HepG2 (cell line): Measurements from ENCODE around the gene FAM114A1. TPM values are rescaled to one million over a fixed set of nuclear protein-coding genes. Genes with fewer than 3 reads are reported as not detected.

Source experiments
- FOXA3 ChIP-seq: IDR thresholded peaks from 2 replicates; pipeline ENCODE4 v1.6.1; 2016; ENCODE audit warnings: missing genetic modification reagents, missing compliant biosample characterization
- HNF4G ChIP-seq, 2 experiments: sonication (generic) in 1 of 2; formaldehyde crosslinking in 1 of 2; IDR thresholded peaks; 2 replicates each; pipeline versions ENCODE4 v1.4.0 to v1.6.1; 2011 to 2020; ENCODE audit warnings: borderline replicate concordance in 2 of 2, low read depth in 2 of 2, mild to moderate bottlenecking in 2 of 2, low read length in 1 of 2, missing genetic modification reagents in 1 of 2, moderate library complexity in 1 of 2
- MLX ChIP-seq: IDR thresholded peaks from 2 replicates; pipeline ENCODE4 v1.6.1; 2016
- NFATC3 ChIP-seq: sonication (generic); formaldehyde crosslinking; IDR thresholded peaks from 2 replicates; pipeline ENCODE4 v1.5.1; 2020; ENCODE audit warnings: mild to moderate bottlenecking, missing genetic modification reagents
- ZNF512B ChIP-seq: sonication (generic); formaldehyde crosslinking; IDR thresholded peaks from 2 replicates; pipeline ENCODE4 v1.5.1; 2020; ENCODE audit warnings: missing genetic modification reagents, mild to moderate bottlenecking, borderline replicate concordance
- ZXDC ChIP-seq: sonication (generic); formaldehyde crosslinking; IDR thresholded peaks from 2 replicates; pipeline ENCODE4 v1.5.0; 2020; ENCODE audit warnings: mild to moderate bottlenecking, missing genetic modification reagents
- polyA plus RNA-seq, 8 experiments: library from polyadenylated mRNA; depleted of rRNA in 3 of 8; stranded (reverse) in 7 of 8; unstranded in 1 of 8; fragments of >200 nt; fragmentation: Illumina TruSeq in 4 of 8; extraction: Trizol in 4 of 8; gene quantifications; 2 replicates each; pipeline versions ENCODE4 v1.2.1 to v1.2.3, GENCODE V29; 2011 to 2016; ENCODE audit warnings: low read depth in 4 of 8, missing spikeins in 1 of 8, mixed read lengths in 1 of 8; ENCODE audit not compliant: insufficient read depth in 1 of 8
- total RNA-seq, 5 experiments: library from RNA; depleted of rRNA; stranded (reverse); fragments of >200 nt; fragmentation: Illumina TruSeq; extraction: Trizol; gene quantifications; 2 replicates each; pipeline ENCODE4 v1.2.3, GENCODE V29; 2016; ENCODE audit warnings: low read depth in 1 of 5
- TF ChIP-seq, protein P1 (sequence below): sonication (generic); formaldehyde crosslinking; conservative IDR thresholded peaks from 2 replicates; pipeline ENCODE4 v1.8.0; 2022; ENCODE audit warnings: low read depth, missing genetic modification reagents

The FAM114A1 gene
- total and polyA plus RNA-seq, 2 of the 13 experiments (the other 11 are each of a cell fraction or from before 2014, with no cell fraction given): 61.0 to 76.9 TPM

DNA sequence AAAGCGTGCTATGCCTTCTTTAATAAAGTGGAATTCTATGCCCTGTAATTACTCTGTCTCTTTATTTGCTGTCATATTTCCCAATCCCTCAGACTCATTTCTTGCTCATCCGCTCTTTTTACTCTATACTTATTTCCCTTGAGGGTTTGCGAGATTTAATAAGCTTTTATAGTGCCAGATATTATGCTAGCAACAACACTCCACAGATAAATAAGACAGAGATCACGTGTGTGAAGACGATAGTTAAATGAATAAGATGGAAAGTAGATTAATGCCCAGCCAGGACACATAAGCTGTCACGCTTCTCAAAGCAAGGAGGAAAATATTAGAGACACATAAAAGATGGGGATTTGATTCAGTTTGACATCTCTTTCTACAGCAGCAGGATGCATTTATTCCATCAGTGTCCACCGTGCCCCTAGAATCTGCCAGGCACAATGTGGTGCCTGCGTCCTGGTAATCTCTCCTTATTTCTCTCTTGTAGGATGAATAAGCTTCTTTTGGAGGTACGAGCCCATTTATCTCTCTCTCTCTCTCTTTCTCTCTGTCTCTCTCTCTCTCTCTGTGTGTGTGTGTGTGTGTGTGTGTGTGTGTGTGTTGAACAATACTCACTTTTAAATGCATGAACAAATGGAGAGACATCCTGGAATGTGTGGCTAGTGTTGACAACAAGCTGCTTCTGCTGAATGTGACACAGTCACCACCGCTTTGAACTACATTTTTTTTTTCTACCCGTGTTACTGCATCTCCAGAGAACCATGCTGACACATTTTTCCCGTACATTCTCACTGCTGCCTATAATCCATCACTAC is 116.4 kb downstream of the FAM114A1 start (continued):
- TF ChIP-seq ZXDC (CRISPR knock-in tag): no peak
- TF ChIP-seq, protein P1, sequence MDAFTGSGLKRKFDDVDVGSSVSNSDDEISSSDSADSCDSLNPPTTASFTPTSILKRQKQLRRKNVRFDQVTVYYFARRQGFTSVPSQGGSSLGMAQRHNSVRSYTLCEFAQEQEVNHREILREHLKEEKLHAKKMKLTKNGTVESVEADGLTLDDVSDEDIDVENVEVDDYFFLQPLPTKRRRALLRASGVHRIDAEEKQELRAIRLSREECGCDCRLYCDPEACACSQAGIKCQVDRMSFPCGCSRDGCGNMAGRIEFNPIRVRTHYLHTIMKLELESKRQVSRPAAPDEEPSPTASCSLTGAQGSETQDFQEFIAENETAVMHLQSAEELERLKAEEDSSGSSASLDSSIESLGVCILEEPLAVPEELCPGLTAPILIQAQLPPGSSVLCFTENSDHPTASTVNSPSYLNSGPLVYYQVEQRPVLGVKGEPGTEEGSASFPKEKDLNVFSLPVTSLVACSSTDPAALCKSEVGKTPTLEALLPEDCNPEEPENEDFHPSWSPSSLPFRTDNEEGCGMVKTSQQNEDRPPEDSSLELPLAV (CRISPR knock-in tag): no peak
- TF ChIP-seq FOXA3 (CRISPR knock-in tag): peak; percentile 30; the same call in 1 of the 2 replicates
- no peak for TF ChIP-seq ZNF512B (CRISPR knock-in tag)
- no peak for TF ChIP-seq MLX (CRISPR knock-in tag)
- no peak for TF ChIP-seq NFATC3 (CRISPR knock-in tag)
- no peak for TF ChIP-seq HNF4G (IDR thresholded peaks at IDR 0.05; ENCODE audit: borderline replicate concordance, low read depth, low read length)
- TF ChIP-seq HNF4G (CRISPR knock-in tag; IDR thresholded peaks at IDR 0.05; ENCODE audit: borderline replicate concordance, low read depth): no peak
